ENCODE data around the gene IFNA6. TPM values are rescaled to one million over a fixed set of nuclear protein-coding genes. Genes with fewer than 3 reads are reported as not detected.

Gene IFNA6
- total RNA-seq (2021; fragmentation: NEBNext Ultra II Directional; extraction: Animal tissue kit (Norgen Biotek cat#: 25700)): not detected in 2 replicates
- polyA plus RNA-seq (2011; rRNA removed): not detected in 2 replicates
- not detected for polyA plus RNA-seq (2011; cell fraction: cytosol; rRNA removed)
- not detected for polyA plus RNA-seq (2011; cell fraction: nucleus; rRNA removed)
- polyA plus RNA-seq (2012, experiment 1 of 2): not detected in 4 replicates
- not detected for polyA plus RNA-seq (2012, experiment 2 of 2)
- polyA plus RNA-seq (2013, experiment 1 of 2): not detected
- polyA plus RNA-seq (2013, experiment 2 of 2): not detected
- polyA minus RNA-seq (2011; rRNA and poly(A)+ RNA removed): not detected in 2 replicates
- not detected for polyA minus RNA-seq (2011; cell fraction: cytosol; rRNA and poly(A)+ RNA removed)
- not detected for polyA minus RNA-seq (2011; cell fraction: nucleus; rRNA and poly(A)+ RNA removed)
- long read RNA-seq, experiment 1: 0 reads
- long read RNA-seq, experiment 2: 0 reads

- Histone ChIP-seq H3K27ac (ENCODE audit: low read depth, low read length) (no peak within 1 kb of the TSS), H3K79me1 (ENCODE audit: low read depth, low read length) (no peaks in the 10 kb centered on the region), H2BK20ac (ENCODE audit: low read length) (no peak within 1 kb of the TSS), H2BK120ac (replicated peaks; ENCODE audit: low read depth, low read length) (no peak within 1 kb of the TSS), H3K9ac (replicated peaks in 1 of 4; ENCODE audit: extremely low read depth in 1 of 4, low read depth in 3 of 4, low read length in 3 of 4) (no peak within 1 kb of the TSS), H2BK5ac (ENCODE audit: low read depth, low read length) (no peak within 1 kb of the TSS), H2AFZ (ENCODE audit: low read length) (no peak within 1 kb of the TSS), H3K79me2 (ENCODE audit: control insufficient read depth in 1 of 2, insufficient read depth in 2 of 2, low read length in 2 of 2) (no peaks in the 10 kb centered on the region), H3K56ac (replicated peaks; ENCODE audit: insufficient read length, low read depth, low read length) (no peak within 1 kb of the TSS), H2BK15ac (ENCODE audit: low read length) (no peak within 1 kb of the TSS), H3K23ac (ENCODE audit: insufficient read length) (no peak within 1 kb of the TSS), H4K5ac (ENCODE audit: insufficient read length, low read depth, low read length) (no peak within 1 kb of the TSS), H3K18ac (ENCODE audit: extremely low read depth, low read length) (no peak within 1 kb of the TSS), H2BK12ac (ENCODE audit: low read depth, low read length) (no peak within 1 kb of the TSS), H4K91ac (replicated peaks; ENCODE audit: insufficient read length, low read length) (no peak within 1 kb of the TSS), H3K14ac (ENCODE audit: insufficient read length) (no peak within 1 kb of the TSS), H3K4me3 (ENCODE audit: extremely low read depth in 1 of 4, insufficient read depth in 2 of 4, low read depth in 3 of 4, low read length in 4 of 4) (no peak within 1 kb of the TSS), H2AK5ac (ENCODE audit: low read depth, low read length) (no peak within 1 kb of the TSS), H3K4me2 (ENCODE audit: insufficient read depth in 1 of 2, low read depth in 2 of 2, low read length in 2 of 2) (no peak within 1 kb of the TSS), H3K27me3 (replicated peaks in 1 of 4; ENCODE audit: control insufficient read depth in 3 of 4, extremely low read depth in 1 of 4, insufficient read depth in 3 of 4, low read length in 3 of 4) (no peaks in the 10 kb centered on the region), H3K23me2 (ENCODE audit: low read depth, low read length) (no peaks in the 10 kb centered on the region), H3K4me1 (replicated peaks in 1 of 4; ENCODE audit: control insufficient read depth in 3 of 4, insufficient read depth in 4 of 4, low read length in 3 of 4) (no peaks in the 10 kb centered on the region), H3K36me3 (ENCODE audit: control insufficient read depth in 2 of 4, insufficient read depth in 4 of 4, low read length in 3 of 4) (no peaks in the 10 kb centered on the region), H4K8ac (ENCODE audit: extremely low read depth, insufficient read depth, low read length) (no peak within 1 kb of the TSS), H3K4ac (replicated peaks; ENCODE audit: insufficient read length, low read depth, low read length) (no peak within 1 kb of the TSS), H4K20me1 (replicated peaks in 1 of 2; ENCODE audit: control insufficient read depth in 1 of 2, insufficient read depth in 2 of 2, low read length in 2 of 2) (no peaks in the 10 kb centered on the region), H3K9me3 (ENCODE audit: insufficient read depth in 2 of 2, low read depth in 1 of 2, low read length in 1 of 2) (peaks cover 0 to 4% of the 10 kb centered on the region in 2 experiments; a peak in 1 of 4 replicates)
- ChIA-PET POLR2A (ENCODE audit: partially characterized antibody) (no interaction called here), CTCF (ENCODE audit: partially characterized antibody) (interaction anchor here (1.3 kb wide), 1 partner anchor 41 kb away, joined by 3 read pairs; no protein-coding TSS in a partner anchor)
- 100% methylated on average over 1 of the region's 1 CpG; no CpG with 5 or more reads in 1 of the 2 experiments for WGBS, 2 experiments (ENCODE audit: extremely low coverage in 1 of 2, insufficient coverage in 1 of 2, insufficient read length in 1 of 2, insufficient replicate concordance in 2 of 2, low coverage in 1 of 2, low lambda C conversion rate in 2 of 2, missing lambda C conversion rate in 1 of 2)
- DNase-seq (ENCODE audit: low read depth in 1 of 2, low spot score in 2 of 2) (no peak), FAIRE-seq (no peak)
- no peak for TF ChIP-seq POLR2AphosphoS5 (IDR thresholded peaks at IDR 0.05; ENCODE audit: low read depth, low read length)
- TF ChIP-seq CEBPB (IDR thresholded peaks at IDR 0.05; ENCODE audit: low read depth, low read length): no peak
- TF ChIP-seq ZNF274 (IDR thresholded peaks at IDR 0.05; ENCODE audit: borderline replicate concordance, extremely low read depth, low read length): no peak
- no peak for TF ChIP-seq USF2 (IDR thresholded peaks at IDR 0.05; ENCODE audit: low read length)
- no peak for TF ChIP-seq TAF7 (optimal IDR thresholded peaks at IDR 0.05; ENCODE audit: borderline replicate concordance, low read depth, low read length)
- TF ChIP-seq SAP30 (IDR thresholded peaks at IDR 0.05; ENCODE audit: insufficient read depth, insufficient replicate concordance, low read length): no peak
- TF ChIP-seq CBX8 (IDR thresholded peaks at IDR 0.05; ENCODE audit: borderline replicate concordance, low read depth, low read length): no peak
- TF ChIP-seq SP1 (IDR thresholded peaks at IDR 0.05; ENCODE audit: low read depth, low read length): no peak
- no peak for TF ChIP-seq RBBP5 (IDR thresholded peaks at IDR 0.05; ENCODE audit: borderline replicate concordance, low read depth, low read length)
- no peak for TF ChIP-seq CHD2 (IDR thresholded peaks at IDR 0.05; ENCODE audit: low read length)
- no peak for TF ChIP-seq RXRA (IDR thresholded peaks at IDR 0.05; ENCODE audit: insufficient read depth, low read depth, low read length)
- TF ChIP-seq GTF2F1 (IDR thresholded peaks at IDR 0.05; ENCODE audit: borderline replicate concordance, low read depth, low read length): no peak
These were observed at the start of gene IFNA6 for GRCh38 chr9:21350787-21351186. TSS of gene IFNA6 (minus strand) at chr9:21350887. CDS start at chr9:21350887, 0 bp downstream.

Data from H1 (cell line).